GM08714 (cell line): Measurements from ENCODE around the gene NPLOC4.

Experiments
- H3K4me3 ChIP-seq: fragments of 200-500 bp; sonication (Bioruptor generic); 2 replicates; pipeline ENCODE4 v1.5.1; 2014; ENCODE audit warnings: mild to moderate bottlenecking, low read length, inconsistent platforms
- ZNF274 ChIP-seq: IDR thresholded peaks from 2 replicates; pipeline ENCODE4 v1.6.1; 2012; ENCODE audit warnings: mild to moderate bottlenecking, low read depth, low read length

NPLOC4 gene

DNA sequence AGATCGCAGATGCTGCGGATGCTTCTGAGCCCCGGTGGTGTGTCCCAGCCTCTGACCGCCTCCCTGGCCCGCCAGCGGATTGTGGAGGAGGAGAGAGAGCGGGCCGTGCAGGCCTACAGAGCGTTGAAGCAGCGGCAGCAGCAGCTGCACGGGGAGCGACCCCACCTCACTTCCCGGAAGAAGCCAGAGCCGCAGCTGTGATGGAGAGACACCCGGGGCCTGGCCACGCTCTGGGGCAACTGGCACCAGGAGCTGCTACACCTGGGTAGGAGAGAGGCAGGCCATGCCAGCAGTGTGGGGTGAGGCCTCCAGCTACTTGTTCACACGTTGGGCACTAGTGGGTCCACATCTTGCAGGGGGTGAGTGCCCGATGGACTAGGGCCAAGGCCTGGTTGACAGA is 35.6 kb upstream of the NPLOC4 start:
- H3K4me3 ChIP-seq: no peak overlapping the region
- no peak for TF ChIP-seq ZNF274

DNA sequence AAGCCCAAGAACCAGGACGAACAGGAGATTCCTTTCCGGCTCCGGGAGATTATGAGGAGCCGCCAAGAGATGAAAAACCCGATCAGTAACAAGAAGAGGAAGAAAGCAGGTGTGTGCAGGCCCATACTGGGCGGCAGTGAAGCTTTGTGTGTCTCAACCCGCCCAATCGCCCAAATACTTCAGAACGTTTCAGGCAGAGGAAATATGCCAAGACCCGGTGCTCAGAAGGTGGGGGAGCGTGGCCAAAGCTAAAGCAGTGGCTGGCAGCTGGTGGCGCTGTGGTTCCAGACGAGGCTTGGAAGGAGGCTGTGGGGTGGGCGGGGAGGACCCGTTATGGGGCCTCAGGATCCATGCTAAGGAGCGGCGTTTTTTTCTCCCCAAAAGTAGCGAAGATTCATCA is 30.8 kb upstream of the NPLOC4 start:
- TF ChIP-seq ZNF274: no peak
- H3K4me3 ChIP-seq: peak overlapping the region; percentile 85; the same call in 1 of the 2 replicates

DNA sequence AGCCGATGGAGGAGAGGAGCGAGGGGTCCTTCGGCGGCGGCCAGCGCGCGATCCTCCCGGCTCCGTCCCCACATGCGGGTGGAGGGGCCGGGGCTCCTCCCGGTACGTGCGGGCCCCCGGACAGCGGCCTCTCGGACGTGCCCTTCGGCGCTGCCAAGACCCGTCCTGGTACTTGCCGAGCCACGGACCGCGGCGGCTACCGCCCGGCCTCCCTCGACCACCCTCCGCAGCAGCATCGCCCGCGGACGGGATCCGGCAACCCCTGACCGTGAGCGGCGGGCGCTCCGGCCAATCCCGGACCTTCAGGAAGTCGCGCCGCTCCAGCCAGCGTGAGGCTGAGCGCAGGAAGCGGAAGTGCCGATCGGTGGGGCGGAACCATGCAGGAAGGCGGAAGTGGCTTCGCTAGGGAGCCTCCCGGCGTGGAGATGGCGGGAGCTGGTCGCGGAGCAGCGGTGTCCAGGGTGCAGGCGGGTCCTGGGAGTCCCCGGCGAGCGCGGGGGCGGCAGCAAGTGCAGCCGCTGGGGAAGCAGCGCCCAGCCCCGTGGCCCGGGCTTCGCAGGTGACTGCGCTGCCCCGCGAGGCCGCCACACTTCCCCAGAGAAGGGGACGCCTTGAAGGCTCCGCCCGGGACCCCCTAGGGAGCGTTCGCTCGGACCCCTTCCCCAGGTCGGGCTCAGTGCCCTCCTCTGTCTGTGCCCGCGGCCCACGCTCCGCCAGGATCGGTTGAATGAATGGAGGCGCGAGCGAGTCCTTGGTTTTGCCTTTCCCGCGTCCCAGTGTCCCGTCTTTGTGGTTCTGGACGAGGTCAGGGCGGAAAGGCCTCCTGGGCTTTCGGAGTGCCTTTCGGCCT is 29.7 kb upstream of the NPLOC4 start, which contains the start of the genes CCDC137 and OXLD1:
Gene CCDC137, plus strand, starts transcription at position 396 of the 850 bp plus-strand sequence. Its CDS starts 30 bp downstream, at position 426.
Gene OXLD1, minus strand, starts transcription at position 264 of the 850 bp plus-strand sequence. Its CDS starts 28 bp downstream, at position 236.
- no peak for TF ChIP-seq ZNF274
- H3K4me3 ChIP-seq: peak within 1 kb of the TSS; percentile 85

DNA sequence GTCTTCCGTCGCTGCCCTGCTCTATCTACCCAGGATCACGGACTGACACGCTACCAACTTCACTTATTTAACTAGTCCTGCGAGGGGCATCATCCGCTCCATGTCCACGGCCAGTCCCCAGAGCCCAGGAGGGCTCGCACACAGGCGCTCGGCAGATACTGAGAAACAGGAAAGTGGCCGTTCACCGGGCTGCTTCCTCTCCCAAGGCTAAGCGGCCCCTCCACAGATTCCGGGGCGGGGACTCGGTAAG is 29.1 kb upstream of the NPLOC4 start:
- H3K4me3 ChIP-seq: peak overlapping the region; percentile 85
- TF ChIP-seq ZNF274: no peak

DNA sequence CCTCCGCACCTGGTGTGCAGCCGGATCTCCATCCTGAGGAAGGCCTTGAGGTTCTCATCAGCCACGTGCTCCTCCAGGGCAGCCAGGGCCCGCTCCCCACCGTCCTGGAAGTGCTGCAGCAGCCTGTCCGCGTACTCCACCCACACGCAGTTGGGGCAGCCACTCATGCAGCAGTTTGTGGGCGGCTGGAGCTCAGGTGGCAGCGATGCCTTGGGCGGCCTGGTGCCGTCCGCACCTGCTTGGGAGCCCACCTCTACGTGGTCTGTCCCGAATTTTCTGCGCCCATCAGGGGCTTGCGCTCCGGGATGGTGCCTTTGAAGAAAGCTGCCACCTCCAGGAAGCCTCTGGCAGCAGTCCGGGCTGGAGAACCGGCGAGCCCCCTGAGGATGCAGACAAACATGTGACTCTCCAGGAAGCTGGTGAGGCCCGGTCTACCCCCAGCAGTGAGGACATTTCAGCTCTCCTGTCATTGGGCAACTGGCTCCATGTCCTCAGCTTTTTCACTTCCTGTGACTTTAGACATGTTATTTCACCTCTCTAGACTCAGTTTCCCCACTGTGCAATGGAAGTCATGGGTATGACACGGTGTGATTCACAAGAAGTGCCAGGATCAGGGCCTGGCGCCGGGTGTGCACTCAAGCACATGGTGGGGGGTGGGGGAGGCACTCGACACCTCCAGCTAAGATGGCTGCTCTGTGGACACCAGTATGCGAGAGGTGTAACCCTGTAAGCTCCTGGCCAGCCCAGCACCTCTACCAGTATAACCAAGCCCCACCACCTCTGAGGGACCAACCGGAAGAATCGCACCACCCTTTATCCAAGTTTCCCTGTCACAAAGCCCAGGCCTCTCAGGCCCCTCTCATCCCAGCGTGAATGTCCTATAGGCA is 28.5 kb upstream of the NPLOC4 start:
- peak overlapping the region; percentile 85 for H3K4me3 ChIP-seq
- TF ChIP-seq ZNF274: no peak

DNA sequence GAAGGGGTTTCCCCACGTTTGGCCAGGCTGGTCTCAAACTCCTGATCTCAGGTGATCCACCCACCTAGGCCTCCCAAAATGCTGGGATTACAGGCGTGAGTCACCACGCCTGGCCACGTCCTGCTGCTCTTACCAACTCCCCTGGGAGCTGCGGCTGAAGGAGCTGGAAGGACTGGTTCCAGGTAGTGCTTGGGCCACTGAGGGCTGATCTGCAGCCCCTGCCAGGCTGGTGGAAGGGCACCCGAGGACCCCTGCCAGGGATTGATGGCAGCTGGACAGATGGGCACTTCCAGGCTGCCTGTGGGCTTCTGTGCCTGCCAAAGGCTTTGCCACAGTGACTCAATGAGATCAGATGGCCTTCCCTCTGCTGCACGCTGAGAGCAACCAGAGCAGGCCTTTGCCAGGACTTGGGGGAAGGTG is 27.1 kb upstream of the NPLOC4 start:
- no peak overlapping the region for H3K4me3 ChIP-seq
- no peak for TF ChIP-seq ZNF274

DNA sequence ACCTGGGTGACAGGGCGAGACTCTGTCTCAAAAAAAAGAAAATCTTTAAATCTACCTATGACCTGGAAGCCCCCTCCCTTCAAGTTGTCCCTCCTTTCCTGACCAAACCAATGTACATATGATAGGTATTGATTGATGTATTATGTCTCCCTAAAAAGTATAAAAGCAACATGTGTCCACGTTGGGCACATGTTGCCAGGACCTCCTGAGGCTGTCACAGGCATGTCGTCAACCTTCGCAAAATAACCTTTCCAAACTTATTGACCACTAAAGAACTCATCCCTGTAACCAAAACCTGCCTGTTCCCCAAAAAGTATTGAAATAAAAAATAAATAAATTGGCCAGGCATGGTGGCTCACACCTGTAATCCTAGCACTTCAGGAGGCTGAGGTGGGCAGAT is 25.1 kb upstream of the NPLOC4 start:
- H3K4me3 ChIP-seq: no peak overlapping the region
- no peak for TF ChIP-seq ZNF274

DNA sequence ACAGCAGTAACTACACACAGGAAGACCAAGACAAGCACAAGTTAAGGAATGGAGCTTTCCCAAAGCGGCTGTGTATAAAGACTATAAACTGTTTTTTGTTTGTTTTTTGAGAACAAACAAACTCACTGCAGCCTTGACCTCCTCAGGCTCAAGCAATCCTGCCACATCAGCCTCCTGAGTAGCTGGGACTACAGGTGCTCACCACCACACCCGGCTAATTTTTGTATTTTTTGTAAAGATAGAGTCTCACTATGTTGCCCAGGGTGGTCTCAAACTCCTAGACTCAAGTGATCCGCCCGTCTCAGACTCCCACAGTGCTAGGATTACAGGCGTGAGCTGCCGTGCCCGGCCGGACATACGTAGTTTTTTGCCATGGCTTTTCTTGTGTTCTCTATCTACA is 23.5 kb upstream of the NPLOC4 start:
- no peak overlapping the region for H3K4me3 ChIP-seq
- no peak for TF ChIP-seq ZNF274

DNA sequence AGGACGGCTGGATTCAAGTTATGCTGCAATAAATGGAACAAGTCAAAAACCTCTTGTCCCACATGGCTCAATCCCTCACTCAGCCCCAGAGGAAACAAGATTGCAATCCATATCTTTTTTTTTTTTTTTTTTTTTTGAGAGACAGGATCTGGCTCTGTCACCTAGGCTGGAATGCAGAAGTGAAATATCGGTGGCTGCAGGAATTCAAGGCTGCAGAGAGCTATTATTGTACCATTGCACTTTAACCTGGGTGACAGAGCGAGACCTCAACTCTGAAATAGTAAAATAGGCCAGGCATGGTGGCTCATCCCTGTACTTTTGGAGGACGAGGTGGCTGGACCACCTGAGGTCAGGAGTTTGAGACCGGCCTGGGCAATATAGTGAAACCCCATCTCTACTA is 22.1 kb upstream of the NPLOC4 start:
- H3K4me3 ChIP-seq: no peak overlapping the region
- no peak for TF ChIP-seq ZNF274

DNA sequence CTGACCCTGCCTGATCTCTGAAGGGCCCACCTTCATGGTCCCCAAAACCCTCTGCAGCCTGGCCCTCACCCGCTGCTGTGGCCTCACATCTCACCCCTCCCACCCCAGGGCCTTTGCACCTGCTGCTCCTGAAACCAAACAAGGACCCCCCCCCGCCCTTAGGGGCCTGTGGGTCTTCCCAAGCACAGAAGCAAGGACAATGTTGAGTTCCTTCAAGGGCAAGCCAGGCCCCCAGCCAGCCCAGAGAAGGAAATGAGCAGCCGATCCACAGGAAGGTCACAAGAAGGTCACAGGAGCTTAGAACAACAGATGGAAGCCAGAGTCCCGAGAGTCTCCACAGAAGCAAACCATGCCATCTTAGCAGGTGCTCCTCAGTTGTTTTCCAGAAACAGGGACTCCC is 19.9 kb upstream of the NPLOC4 start:
- no peak for TF ChIP-seq ZNF274
- H3K4me3 ChIP-seq: no peak overlapping the region

DNA sequence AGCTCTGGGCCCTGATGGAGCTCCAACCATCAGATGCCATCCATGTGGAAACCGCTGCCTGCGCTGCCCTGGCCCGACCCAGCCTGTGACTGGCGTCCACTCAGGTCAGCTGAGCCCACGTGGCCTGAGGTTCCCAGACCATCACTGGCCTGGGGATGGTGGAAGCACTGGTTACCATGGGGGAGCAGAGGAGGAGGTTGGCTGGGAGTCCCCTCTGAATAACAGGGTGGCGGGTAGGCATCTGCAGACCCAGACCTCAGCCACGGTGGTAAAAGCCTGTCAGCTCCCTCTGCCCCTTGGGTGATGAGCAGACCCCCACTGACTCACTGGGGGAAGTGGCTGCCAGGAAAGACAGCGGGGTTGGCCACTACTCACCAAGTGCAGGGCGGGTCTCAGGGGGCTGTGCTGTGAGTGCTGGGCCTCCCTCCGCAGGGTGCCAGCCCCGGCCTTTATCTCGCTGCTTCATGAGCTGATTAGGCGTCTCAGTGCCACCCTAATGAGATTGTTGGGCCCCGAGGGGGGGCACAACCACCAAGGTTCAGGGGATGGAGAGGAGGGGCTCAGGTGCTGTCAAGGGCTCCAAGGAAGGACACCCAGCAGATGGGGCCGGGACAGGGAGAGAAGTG is 19.3 kb upstream of the NPLOC4 start, which contains the start of gene PDE6G:
Gene PDE6G, minus strand, starts transcription at position 425 of the 626 bp plus-strand sequence. CDS start 3,237 bp downstream, outside the sequence.
- no peak for TF ChIP-seq ZNF274
- H3K4me3 ChIP-seq: no peak within 1 kb of the TSS

DNA sequence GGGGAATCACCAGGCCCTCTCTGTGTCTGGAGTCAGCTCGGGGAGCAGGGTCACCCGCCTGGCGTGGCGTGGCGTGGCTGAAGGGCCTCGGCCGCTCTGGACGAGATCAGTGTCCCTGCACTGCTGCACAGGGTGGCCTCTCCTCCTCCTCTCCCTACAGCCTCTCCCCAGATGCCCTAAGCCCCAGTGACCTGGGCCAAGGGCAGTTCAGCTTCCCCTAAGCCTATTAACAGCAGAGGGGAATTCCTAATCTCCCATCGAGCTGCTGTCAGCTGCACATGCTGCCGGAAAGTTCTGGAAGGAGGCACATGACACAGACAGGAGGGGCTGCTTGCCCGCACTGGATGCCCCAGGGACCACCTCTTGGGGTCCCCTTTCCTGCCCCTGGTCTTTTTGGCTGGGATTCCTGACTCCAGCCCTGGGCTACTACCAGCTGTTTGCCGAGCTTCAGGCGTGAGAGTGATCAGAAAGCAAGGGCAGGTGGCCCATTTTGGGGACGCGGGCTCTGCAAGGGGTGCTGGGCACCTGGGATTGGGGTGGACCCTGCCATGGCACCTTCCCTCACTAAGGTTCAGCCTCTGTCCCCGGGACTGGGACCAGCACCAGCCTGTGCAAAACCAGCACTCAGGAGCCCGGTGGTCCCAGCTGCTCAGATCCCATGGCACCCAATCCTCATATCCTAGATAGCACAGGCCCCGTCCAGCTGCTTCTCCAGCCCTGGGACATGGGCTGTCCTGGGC is 18.6 kb upstream of the NPLOC4 start:
- TF ChIP-seq ZNF274: no peak
- H3K4me3 ChIP-seq: no peak overlapping the region

DNA sequence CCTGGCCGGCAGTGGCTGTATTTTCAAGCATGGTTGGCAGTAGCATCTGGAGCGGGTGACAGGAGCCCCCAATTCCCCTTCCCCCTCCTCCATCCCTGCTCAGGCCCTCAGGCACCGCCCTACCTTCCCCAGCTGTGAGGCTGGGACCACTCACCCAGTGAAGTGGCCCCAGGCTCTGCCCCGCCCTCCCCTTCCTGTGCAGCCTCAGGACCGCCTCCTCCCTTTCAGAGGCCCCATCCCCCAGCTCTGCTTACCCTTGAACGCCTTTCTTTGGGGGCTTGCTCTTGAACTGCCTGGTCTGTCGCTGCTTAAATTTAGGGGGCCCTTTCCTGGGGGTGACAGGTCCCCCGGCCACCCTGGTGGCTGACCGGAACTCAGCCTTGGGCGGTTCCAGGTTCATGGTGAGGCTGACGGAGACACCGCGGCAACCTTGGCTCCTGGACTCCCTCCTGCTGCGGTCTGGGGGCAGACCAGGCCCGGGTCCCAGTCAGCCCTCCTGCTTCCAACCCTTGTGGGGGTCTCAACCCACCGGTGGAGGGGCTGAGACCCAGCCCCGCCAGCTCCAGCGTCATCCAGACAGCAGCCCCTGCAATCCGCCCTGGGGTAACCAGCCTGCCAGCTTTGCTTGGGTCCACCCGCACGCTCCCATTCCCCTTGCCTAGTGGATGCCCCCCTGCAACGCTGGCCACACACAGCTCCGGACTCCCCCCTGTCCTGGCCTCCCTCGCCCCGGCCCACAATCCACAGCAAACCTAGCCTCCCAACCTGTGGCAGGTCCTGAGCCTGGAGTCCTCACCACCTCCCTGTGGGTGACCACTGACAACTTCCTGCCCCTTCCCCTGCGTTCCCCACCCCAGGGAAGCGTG is 16.2 kb upstream of the NPLOC4 start:
- TF ChIP-seq ZNF274: no peak
- H3K4me3 ChIP-seq: peak overlapping the region; percentile 17; the same call in 1 of the 2 replicates
